DMS79 treated with DMSO at 0.1 percent for 48 hours (cell line): ENCODE measurements around the gene RYR2.
A peak's percentile ranks its signal among the peaks of the same experiment; 100 is the strongest.

Source experiments
- DNase-seq: peaks from one replicate; lab custom pipeline; 2025; lab: John Stamatoyannopoulos, UW

The RYR2 gene

DNA sequence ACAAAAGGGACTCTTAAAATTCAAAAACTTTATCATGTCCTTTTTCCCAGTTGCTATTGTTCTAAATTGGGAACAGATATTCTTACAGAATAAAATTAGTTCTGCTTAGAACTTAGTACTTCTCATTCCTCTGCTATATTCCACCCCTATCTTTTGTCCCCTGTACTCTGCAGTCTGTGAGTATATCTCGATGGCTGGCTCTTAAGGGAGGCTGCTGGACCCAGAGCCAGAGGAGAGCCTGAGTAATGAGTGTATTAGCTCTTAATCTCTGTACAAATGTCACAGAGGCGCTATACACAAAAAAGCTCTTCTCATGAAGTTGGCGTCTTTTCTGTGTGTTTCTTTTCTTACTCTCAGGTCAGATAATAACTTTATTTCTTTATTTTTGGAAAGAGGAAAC is 425.3 kb downstream of the RYR2 start:
- no peak for DNase-seq

DNA sequence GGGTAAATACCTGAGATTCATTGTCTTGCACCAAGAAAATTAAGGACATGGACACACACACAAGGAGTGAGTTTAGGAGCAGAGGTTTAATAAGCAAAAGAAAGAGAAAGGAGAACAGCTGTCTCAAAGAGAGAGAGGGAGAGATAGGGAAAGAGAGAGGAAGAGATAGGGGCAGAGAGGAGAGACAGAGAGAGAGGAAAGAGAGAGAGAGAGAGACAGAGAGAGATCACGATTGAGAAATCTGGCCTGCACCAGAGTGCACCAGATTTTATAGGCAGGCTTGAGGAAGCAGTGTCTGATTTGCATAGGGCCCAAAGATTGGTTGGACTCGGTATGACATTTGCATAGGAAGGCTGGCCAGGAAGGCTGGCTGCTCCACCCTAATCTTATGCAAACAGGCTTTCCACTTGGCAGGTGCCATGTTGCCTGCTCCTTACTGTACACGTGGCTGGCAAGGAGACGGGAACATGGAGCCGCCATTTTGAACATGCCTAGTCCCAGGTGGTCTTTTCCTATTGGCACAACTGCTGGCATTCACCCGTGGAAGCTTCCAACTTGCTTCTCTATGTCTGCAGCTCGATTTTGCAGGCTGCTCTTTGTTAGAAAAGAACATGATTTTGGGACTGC is 428.8 kb downstream of the RYR2 start:
- DNase-seq, result no peak

DNA sequence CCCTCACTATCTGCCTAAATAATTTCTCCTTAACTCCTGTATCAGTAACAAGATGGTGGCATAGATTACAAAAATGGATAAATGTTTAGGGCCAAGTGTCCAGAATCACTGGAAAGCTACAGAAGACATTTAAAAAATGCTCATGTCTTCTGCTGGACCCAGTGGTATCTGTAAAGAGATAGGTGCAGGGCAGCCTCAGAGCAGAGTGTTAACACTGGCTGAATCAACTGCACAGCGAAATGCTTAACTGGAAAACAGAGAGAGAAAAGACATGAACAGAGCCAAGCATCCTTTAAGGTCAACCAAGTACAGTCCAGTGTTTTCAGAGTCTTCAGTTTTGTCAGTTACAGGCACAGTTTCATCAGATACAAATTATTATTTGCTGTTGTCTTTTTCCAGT is 429.4 kb downstream of the RYR2 start:
- no peak for DNase-seq

DNA sequence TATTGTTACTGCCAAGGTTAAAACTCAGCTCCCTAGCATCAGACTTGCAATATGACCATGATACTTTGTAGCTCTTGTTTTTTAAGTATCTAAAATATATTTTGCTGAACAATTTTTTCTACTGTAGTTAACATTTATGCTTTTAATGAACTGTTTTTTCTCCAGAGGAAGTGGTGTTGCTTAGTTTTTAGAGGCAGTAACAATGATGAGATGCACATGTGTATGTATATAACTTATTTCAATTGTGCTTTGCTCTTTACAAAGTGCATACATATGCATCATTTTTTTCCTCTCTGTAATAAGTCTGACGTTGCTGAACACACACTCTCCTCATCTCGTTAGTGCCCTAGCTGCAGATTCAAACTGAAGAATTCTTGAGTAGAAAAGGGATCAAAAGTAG is 430.0 kb downstream of the RYR2 start:
- no peak for DNase-seq

DNA sequence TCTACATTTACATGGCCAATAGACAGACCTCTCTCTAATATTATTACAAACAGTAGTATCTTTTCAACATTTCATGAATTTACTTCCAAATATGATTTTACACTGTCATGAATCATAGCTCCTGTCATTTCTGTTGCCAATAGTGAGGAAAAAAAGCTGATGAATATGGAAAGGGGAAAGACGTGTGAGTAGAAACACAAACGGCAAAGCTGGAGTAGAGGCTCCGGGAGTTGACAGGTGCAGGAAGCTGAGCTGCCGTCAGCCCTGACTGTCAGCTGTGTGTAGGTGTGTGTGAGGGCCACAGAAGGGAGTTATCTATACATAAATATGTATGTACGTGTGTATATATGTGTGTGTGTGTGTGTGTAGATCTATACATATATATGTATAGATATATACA is 431.9 kb downstream of the RYR2 start:
- DNase-seq, result no peak

DNA sequence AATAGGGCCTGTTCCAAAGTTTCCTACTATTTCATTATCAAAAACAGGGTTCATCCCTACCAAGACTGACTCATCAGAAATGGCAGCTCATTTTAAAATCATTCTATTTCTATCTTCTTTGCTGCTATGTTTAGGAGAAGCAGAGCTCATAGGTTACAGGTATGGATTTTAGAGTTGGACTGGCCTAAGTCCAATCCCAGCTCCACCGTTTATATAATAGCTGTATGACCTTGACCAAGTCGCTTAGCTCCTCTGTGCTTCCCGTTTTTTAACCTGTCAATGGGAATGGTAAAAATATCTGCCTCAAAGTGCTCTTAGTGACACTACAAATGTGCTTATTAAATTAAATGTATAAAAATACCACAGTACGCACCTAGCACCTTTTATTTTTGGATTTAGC is 436.1 kb downstream of the RYR2 start:
- no peak for DNase-seq

DNA sequence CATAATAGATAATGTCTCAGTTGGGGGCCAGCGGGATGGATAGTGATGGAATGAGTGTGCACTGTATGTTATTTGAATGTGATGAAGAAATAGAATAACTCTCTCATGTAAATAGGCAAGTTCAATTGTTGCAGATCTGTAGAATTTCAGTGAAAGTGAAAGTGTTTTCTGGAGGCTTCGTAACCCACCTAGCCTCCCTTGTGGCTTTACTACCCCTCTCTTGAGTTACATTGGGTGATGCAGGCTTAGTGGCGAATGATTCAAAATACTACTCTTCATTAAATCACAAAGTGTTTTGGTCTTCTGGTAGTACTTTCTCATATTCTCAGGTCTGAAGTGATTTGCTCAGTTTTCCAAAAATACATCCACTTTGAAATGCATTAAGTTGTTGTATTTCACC is 436.9 kb downstream of the RYR2 start:
- no peak for DNase-seq

DNA sequence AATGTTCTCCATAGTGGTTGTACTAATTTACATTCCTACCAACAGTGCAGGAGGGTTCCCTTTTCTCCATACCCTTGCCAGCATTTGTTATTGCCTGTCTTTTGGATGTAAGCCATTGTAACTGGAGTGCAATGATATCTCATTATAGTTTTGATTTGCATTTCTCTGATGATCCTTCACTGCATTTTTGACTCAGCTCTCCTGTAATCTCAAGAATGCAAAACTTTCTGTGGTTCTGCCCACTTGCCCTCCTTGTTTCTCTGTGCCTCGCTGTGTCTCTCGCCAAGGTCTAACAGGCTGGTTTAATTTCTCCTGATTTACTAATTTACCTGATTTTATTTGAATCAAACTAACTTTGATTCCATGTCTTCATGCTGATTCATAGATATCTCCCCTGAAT is 440.8 kb downstream of the RYR2 start:
- DNase-seq, result no peak

DNA sequence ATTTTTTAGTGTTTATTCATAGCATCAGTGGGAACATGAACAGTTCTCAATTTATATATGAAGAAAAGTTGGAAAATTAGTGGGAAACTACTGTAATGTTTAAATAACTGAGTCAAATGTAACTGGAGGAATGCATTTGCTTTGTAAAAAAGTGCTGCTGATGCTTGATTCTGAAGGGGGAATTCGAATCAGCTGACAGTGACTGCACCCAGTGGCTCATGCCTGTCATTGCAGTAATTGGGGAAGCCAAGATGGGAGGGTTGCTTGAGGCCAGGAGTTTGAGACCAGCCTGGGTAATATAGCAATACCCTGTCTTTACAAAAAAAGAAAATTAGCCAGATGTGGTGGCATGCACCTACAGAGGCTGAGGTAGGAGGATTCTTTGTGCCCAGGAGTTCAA is 450.4 kb downstream of the RYR2 start:
- DNase-seq, result no peak

DNA sequence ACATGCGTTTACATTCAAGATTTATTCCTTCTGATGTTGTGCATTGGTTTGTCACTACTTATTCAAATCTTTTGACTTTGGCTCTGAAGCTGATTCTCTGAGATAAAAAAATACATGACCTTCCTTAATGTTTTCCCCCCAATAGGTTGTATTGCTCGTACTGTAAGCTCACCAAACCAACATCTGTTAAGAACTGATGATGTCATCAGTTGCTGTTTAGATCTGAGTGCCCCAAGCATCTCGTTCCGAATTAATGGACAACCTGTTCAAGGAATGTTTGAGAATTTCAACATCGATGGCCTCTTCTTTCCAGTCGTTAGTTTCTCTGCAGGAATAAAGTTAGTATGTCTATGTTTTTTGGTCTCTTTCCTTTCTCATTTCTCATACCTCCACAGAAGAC is 458.6 kb downstream of the RYR2 start:
- DNase-seq, result no peak

DNA sequence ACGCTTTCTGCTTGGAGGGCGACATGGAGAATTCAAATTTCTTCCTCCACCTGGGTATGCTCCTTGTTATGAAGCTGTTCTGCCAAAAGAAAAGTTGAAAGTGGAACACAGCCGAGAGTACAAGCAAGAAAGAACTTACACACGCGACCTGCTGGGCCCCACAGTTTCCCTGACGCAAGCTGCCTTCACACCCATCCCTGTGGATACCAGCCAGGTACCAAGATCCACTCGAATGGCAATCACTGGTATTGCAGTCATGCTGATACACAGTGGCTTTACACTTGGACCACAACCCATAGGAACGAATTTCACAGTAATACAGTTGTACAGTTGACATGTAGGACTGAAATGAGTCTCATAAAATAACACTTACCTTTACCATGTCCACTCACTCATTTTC is 461.3 kb downstream of the RYR2 start:
- no peak for DNase-seq

DNA sequence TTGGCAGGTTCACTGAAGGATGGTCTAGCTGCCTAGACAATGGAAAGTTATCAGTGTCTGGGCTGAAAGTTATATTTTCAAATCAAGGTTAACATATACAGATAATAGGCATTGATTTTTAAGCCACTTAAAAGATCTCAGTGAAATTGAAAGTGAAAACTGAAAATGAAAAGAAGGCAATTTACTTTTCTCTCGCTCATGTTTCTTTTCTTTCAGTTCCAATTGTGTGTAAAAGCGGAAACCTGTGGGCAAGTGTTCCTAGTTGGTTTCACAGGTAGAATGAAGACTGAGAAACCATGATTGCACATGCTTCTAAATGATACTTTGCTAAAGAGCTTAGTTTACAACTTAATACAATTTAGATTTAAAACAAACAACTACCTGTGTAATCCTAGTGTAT is 465.0 kb downstream of the RYR2 start:
- DNase-seq, result no peak

DNA sequence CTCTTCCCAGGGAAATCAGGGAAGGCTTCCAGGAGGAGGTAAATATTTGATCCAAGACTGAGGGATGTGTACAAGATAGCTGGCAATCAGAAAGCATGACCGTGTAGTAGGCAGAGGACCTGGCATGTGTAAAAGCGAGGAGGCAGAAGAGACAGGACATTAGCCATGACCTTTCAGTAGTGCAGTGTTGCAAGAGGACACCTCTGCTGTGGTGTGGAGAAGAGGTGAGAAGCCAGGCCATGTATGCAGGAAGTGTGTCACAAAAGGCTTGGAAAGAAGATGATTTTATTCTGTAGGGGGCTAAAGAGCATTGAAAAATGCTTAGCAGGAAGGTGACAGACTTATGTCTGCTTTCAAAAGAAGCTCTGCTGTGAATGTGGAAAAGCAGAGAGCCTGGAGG is 467.8 kb downstream of the RYR2 start:
- no peak for DNase-seq

DNA sequence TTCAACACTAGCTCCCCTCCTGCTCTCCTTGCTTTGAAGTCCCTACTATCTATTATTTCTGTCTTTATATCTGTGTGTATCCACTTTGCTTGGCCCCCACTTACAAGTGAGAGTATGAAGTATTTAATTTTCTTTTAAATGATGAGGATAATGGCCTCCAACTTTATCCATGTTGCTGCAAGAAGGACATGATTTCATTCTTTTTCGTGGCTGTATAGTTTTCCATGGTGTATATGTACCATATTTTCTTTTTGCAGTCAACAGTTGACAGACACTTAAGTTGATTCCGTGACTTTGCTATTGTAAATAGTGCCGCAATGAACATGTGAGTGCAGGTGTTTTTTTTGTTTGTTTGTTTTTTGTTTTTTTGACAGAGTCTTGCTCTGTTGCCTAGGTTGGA is 483.1 kb downstream of the RYR2 start:
- DNase-seq, result no peak

DNA sequence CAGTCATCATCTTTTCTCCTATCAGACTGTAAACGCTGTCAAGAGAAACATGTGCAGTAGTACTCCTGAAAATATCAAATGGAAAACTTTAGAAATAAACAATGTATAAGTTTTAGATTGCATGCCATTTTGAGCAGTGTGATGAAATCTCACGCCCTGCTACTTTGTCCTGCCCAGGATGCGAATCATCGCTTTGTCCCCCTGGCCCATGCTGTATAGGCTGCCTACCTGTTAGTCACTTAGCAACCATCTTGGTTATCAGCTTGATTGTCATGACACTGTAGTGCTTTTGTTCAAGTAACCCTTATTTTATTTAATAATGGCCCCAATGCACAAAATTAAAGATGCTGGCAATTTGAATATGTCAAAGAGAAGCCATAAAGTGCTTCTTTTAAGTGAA is 485.8 kb downstream of the RYR2 start:
- no peak for DNase-seq

DNA sequence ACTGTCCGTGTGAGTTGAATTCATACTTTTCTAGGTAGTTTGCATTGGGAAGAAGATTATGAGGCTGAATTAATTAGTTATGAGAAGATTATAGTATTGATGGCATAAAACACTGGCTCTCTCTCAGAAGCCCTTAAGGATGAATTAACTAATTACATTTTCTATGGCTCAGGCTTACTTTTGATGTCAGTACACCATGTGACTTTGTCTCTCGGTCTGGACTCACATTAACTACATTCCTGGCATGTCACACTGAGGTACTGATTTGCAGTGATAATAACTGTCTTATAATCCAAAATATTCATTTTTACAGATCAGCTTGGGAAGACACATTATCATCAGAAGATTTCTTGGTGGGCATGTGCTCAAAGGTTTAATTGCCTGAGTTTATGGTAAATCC is 486.6 kb downstream of the RYR2 start:
- DNase-seq, result no peak

DNA sequence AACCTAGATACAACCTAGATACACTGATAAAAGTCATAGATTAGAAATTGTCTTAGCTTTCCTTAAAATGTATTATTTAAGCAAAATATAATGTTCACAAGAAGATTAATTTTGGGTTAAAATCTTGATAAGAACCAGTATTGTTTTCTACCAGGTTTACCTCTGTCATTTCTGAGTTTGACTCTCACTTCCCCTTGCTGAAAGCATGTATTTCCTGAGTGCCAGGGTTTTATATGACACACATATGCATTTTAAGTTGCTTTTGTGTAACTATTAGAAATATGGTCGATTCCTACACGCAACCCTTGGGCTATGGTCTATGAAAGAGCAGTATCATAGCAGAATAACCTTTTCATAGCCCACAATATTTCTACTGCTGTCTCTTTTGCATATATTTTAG is 497.1 kb downstream of the RYR2 start:
- no peak for DNase-seq

DNA sequence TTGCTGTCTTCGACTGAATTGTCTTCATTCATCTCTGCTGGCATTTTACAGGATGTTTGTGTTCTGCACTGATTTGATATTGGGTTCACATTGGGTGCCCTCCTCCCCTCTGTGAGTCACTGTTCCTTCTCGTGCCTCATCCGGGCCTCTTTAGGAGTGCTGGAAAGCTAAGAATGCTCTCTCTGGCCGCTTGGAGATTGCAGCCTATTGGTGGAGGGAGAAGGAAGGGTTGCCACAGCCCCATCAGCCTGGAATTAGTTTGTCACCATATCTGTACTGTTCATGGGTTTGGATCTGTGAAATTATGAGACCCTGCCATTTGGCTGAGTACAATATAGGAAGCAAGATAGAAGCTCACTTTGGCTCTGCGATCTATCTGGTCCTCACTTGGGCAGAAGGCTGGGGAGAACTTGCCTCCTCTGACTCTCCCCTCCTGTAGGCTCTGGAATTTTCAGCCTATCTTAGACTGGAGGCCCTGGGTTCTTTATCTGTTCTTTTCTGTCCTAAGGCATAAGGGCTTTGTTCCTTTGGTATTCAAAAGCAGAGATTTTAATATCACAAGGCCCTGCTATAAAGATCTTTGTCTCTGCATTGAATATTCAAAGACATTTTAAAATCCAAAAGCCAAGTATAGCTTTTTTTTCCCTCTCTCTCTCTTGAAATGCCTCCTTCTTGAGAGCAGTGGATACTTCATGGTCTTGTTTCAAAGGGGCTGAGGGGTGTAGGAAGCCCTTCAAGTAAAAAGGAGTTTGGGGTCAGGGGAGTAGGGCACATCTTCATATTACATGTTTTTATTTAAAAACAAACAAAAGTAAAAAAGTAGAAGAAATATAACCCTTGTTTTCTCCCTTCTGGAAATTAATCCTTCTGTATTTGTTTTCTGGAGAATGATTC is 500.8 kb downstream of the RYR2 start:
- DNase-seq, result no peak

DNA sequence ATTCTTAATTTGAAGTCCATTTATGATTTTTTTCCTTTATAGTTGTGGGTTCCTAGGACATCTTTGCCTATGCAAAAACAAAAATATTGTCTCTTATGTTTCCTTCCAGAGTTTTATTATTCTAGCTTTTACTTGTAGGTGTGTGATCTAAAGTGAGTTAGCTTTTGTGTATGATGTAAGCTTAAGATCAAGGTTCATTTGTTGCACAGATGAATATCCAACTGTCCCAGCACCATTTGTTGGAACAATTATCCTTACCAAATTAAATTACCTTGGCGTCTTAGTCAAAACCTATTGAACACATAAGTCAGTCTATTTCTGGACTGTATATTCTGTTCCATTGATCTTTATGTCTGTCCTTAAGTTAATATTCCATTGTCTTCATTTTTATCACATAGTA is 511.1 kb downstream of the RYR2 start:
- no peak for DNase-seq

DNA sequence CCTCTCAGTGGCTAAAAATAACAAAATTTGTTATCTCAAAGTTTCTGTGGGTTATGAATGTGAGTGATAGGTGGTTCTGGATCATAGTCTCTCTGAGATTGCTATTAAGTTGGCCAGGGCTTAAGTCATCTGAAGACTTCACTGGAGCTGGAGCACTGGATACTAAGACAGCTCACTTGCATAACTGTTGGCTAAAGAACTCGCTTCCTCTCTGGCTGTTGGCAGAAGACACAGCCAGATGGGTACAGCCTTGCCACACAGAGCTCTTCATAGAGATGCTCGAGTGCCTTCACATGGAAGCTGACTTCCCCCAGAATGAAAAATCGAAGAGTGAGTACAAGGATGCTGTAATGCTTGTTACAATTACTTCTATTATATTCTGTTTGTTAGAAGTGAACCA is 514.9 kb downstream of the RYR2 start:
- no peak for DNase-seq

DNA sequence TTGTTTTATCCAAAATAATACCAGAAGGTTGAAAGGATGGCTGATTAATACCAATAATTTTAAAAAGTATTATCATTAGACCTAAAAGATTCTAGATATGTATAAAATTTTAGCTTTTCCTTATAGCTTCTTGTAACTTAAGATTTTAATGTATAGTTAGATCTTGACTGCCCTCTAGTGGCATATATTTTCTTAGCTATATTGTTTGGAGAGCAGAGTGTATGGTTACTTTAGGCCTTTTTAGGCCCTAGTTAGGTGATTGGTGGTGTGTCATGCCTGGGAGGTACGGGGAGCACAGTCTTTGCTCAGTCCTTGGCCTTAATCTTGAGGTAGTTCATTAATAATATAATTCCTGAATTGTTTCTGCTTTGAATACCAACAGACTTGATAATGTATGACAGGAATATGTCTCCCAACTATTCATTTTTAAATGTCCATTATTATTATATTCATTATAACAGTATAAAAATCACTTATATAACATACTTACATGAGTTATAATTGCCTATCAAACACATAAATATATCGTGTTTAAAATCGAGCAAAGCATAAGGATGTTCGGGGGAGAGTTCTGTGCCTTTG is 520.3 kb downstream of the RYR2 start:
- DNase-seq, result peak; percentile 39

DNA sequence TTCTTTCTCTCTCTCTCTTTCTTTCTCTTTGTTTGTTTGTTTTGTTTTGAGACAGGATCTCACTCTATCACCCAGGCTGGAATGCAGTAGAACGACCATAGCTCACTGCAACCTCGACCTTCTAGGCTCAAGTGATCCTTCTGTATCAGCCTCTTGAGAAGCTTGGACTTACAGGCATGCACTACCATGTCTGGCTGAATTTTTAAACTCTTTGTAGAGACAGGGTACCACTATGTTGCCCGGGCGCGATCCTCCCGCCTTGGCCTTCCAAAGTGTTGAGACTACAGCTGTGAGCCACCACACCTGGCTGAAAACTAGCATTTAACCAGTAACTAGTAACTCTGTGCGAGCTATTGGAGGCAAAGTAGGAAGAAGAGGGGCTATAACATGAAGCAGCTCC is 523.3 kb downstream of the RYR2 start:
- no peak for DNase-seq

DNA sequence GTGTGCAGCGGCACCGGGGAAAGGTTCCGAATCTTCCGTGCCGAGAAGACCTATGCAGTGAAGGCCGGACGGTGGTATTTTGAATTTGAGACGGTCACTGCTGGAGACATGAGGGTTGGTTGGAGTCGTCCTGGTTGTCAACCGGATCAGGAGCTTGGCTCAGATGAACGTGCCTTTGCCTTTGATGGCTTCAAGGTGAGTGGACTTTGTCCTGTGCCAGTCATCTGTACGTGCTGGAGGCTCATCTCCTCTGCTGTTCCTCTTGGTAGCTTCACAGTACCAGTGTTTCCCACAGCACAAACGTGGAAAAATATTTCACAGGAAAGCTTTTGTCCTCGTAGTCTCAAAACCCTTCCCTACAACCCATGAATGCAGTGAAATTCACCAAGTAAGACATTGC is 524.6 kb downstream of the RYR2 start:
- no peak for DNase-seq

DNA sequence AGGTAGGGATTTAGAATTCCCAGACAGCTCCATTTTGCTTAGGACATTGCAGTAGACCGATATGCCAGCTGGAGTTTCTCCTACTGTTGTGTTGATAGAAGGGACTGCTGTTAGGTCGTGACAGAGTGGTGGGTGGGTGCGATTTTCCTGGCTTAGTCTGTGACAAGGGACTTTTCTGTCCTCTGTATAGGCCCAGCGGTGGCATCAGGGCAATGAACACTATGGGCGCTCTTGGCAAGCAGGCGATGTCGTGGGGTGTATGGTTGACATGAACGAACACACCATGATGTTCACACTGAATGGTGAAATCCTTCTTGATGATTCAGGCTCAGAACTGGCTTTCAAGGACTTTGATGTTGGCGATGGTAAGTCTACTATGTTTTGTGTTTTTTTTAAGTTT is 527.0 kb downstream of the RYR2 start:
- DNase-seq, result no peak
